ENCODE results near the gene CYP2U1. TPM values are rescaled to one million over a fixed set of nuclear protein-coding genes. Genes with fewer than 3 reads are reported as not detected.

CYP2U1 gene
- total RNA-seq, 2 donors from 2014 or later: 8.0 to 13.5 TPM

DNA sequence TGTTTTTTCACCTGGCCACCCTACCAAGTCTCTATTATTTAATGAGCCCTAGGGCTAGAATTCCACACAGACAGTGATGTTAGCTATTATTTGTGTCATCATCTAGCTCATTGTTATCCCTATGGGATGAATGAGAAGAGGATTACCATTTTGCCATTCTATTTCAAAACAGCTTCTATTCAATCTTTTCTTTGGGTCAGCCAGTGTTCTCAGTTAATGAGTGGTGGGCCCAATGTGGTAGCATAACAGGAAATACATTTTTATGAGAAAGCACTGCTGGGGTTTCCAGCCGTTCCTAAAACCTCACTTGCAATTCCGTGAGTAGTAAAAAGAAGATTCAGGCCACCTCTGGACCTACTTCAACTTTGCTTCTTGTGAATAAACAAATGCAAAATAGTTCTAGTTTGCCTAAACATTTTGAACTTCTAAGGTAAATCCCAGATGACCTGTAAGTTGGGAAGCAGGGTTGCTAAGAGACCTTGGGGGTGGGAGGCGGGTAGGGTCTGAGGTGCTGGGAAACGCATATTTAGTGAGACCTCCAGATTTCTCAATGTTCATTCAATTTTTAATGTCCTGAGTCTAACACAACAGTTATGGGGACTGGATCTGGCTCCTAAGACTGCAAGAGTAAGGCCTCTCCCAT, 24.8 kb upstream of the CYP2U1 start:
- intact Hi-C loops (cut with DNase I): no loop called here
- WGBS: 92% methylated on average over 4 of the region's 4 CpGs
- Histone ChIP-seq H3K9me3 (no peaks in the 10 kb centered on the region), H3K4me3 (no peak overlapping the region), H3K4me1 (replicated peaks) (no peaks in the 10 kb centered on the region), H3K36me3 (no peaks in the 10 kb centered on the region), H3K27me3 (replicated peaks; ENCODE audit: insufficient read depth) (no peaks in the 10 kb centered on the region), H3K27ac (no peak overlapping the region)
- TF ChIP-seq POLR2AphosphoS5 (IDR thresholded peaks at IDR 0.05) (no peak), POLR2A (IDR thresholded peaks at IDR 0.05) (no peak)
- TF ChIP-seq, protein P1, sequence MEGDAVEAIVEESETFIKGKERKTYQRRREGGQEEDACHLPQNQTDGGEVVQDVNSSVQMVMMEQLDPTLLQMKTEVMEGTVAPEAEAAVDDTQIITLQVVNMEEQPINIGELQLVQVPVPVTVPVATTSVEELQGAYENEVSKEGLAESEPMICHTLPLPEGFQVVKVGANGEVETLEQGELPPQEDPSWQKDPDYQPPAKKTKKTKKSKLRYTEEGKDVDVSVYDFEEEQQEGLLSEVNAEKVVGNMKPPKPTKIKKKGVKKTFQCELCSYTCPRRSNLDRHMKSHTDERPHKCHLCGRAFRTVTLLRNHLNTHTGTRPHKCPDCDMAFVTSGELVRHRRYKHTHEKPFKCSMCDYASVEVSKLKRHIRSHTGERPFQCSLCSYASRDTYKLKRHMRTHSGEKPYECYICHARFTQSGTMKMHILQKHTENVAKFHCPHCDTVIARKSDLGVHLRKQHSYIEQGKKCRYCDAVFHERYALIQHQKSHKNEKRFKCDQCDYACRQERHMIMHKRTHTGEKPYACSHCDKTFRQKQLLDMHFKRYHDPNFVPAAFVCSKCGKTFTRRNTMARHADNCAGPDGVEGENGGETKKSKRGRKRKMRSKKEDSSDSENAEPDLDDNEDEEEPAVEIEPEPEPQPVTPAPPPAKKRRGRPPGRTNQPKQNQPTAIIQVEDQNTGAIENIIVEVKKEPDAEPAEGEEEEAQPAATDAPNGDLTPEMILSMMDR (IDR thresholded peaks at IDR 0.05): no peak
- DNase-seq (ENCODE audit: low spot score): no peak

DNA sequence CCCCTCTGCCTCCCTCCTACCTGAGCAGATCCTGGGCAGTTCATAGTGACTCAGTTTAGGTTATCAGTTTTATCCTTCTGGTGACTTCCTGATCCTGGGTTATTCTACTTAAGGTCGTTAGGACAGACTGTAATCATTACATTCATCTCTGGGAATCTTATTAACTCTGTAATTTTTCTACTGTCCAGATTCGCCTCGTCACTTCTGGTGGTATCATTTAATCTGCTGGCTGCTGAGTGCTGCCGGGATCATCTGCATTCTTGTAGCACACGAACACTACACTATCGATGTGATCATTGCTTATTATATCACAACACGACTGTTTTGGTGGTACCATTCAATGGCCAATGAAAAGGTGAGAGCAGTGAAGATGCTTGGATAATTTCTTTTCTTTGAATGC, 23.0 kb upstream of the CYP2U1 start:
- no peak for TF ChIP-seq POLR2A (IDR thresholded peaks at IDR 0.05)
- WGBS: 87% methylated on average over 7 of the region's 7 CpGs
- intact Hi-C loops (cut with DNase I): no loop called here
- H3K36me3 ChIP-seq: no peaks in the 10 kb centered on the region
- H3K4me1 ChIP-seq (replicated peaks): no peaks in the 10 kb centered on the region
- no peak overlapping the region for H3K27ac ChIP-seq
- H3K27me3 ChIP-seq (replicated peaks; ENCODE audit: insufficient read depth): no peaks in the 10 kb centered on the region
- H3K9me3 ChIP-seq: no peaks in the 10 kb centered on the region
- H3K4me3 ChIP-seq: no peak overlapping the region
- DNase-seq (ENCODE audit: low spot score): no peak

DNA sequence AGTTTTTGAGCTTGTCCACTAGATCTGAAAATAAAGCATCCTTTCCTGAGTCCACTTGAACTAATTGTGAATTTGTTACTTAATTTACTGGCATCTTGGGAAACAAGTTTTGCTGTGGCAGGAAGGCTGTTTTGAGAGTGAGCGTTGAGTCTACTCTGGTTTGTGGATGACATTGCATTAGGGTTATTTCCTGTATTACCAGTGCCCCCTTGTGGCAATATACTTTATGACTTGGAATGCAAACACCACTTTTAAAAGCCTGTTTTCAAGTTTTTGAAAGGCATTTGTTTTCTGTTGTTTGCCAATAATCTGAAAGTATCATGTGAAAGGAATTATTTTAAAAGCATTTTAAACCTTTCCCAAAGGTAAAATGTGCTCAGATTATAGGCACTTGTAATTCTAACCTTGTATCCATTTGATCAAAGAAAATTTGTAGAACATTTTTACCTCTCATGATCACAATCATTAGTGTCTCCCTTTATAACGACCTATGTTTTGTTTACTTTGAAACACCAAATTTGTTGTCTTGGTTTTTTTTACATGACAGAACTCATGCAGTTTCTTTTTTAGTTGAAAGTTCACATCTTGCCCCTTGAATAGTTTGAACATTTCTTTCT, 18.0 kb upstream of the CYP2U1 start:
- peak; percentile 69 for DNase-seq (ENCODE audit: low spot score)
- WGBS: 12% methylated on average over 2 of the region's 2 CpGs
- TF ChIP-seq POLR2A (IDR thresholded peaks at IDR 0.05) (no peak), POLR2AphosphoS5 (IDR thresholded peaks at IDR 0.05) (peak; percentile 52)
- TF ChIP-seq, protein P1 (IDR thresholded peaks at IDR 0.05): peak; percentile 56 to 91 (median 88)
- no peaks in the 10 kb centered on the region for H3K9me3 ChIP-seq
- no peak overlapping the region for H3K4me3 ChIP-seq
- no peaks in the 10 kb centered on the region for H3K36me3 ChIP-seq
- intact Hi-C loops (cut with DNase I): loop anchor here (2.0 kb wide), 1 partner anchor 157 kb away; no protein-coding TSS in a partner anchor
- no peak overlapping the region for H3K27ac ChIP-seq
- no peaks in the 10 kb centered on the region for H3K4me1 ChIP-seq (replicated peaks)
- H3K27me3 ChIP-seq (replicated peaks; ENCODE audit: insufficient read depth): no peaks in the 10 kb centered on the region

DNA sequence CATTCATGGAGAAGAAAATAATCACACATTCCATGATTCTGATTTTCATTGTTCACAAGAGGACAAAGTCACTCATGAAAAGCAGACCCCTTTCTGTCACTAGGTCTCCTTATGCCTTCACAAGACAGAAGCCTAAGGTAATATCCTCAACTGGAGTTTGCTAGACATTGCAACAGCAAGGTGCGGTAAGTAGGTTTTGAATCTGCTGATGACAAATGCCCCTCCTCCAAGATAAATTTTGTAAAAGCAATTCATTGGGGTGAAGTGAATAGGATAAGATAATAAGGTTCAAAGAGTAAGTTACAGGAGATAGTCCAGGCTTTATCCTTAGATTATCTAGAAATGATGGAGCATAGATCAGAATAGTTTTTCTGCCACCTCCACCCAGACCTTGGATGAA, 16.1 kb upstream of the CYP2U1 start:
- intact Hi-C loops (cut with DNase I): no loop called here
- Histone ChIP-seq H3K27ac (no peak overlapping the region), H3K4me1 (replicated peaks) (no peaks in the 10 kb centered on the region), H3K4me3 (no peak overlapping the region), H3K27me3 (replicated peaks; ENCODE audit: insufficient read depth) (no peaks in the 10 kb centered on the region), H3K9me3 (no peaks in the 10 kb centered on the region), H3K36me3 (no peaks in the 10 kb centered on the region)
- TF ChIP-seq, protein P1 (IDR thresholded peaks at IDR 0.05): no peak
- TF ChIP-seq POLR2A (IDR thresholded peaks at IDR 0.05): no peak
- TF ChIP-seq POLR2AphosphoS5 (IDR thresholded peaks at IDR 0.05): no peak
- no peak for DNase-seq (ENCODE audit: low spot score)
- 96% methylated on average over 1 of the region's 1 CpG for WGBS

DNA sequence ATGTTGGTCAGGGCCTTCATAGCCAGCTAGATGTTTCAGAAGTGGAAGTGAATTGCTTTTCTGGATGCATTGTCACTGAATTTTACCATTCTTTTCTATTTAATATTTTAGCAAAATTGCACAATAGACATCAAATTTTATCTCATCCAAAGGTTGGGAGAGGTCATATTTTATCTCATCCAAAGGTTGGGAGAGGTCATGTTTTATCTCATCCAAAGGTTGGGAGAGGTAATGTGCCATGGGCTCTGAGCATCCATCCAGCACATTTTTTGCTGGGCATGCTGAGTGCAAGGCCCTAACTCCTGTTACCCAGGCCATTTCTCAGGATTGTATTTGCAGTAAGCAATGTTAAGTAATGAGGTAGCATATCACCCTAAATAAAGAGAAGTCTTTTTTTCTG, 14.7 kb upstream of the CYP2U1 start:
- no peak for DNase-seq (ENCODE audit: low spot score)
- no peak overlapping the region for H3K4me3 ChIP-seq
- TF ChIP-seq, protein P1 (IDR thresholded peaks at IDR 0.05): no peak
- TF ChIP-seq POLR2A (IDR thresholded peaks at IDR 0.05): no peak
- no peak for TF ChIP-seq POLR2AphosphoS5 (IDR thresholded peaks at IDR 0.05)
- no peak overlapping the region for H3K27ac ChIP-seq
- no peaks in the 10 kb centered on the region for H3K9me3 ChIP-seq
- H3K36me3 ChIP-seq: no peaks in the 10 kb centered on the region
- no peaks in the 10 kb centered on the region for H3K27me3 ChIP-seq (replicated peaks; ENCODE audit: insufficient read depth)
- no peaks in the 10 kb centered on the region for H3K4me1 ChIP-seq (replicated peaks)
- intact Hi-C loops (cut with DNase I): no loop called here
